Measurements from ENCODE around the gene PDRG1. TPM values are rescaled to one million over a fixed set of nuclear protein-coding genes. Genes with fewer than 3 reads are reported as not detected.

Gene PDRG1
- 13.9 and 15.8 TPM in 2 replicates for total RNA-seq

DNA sequence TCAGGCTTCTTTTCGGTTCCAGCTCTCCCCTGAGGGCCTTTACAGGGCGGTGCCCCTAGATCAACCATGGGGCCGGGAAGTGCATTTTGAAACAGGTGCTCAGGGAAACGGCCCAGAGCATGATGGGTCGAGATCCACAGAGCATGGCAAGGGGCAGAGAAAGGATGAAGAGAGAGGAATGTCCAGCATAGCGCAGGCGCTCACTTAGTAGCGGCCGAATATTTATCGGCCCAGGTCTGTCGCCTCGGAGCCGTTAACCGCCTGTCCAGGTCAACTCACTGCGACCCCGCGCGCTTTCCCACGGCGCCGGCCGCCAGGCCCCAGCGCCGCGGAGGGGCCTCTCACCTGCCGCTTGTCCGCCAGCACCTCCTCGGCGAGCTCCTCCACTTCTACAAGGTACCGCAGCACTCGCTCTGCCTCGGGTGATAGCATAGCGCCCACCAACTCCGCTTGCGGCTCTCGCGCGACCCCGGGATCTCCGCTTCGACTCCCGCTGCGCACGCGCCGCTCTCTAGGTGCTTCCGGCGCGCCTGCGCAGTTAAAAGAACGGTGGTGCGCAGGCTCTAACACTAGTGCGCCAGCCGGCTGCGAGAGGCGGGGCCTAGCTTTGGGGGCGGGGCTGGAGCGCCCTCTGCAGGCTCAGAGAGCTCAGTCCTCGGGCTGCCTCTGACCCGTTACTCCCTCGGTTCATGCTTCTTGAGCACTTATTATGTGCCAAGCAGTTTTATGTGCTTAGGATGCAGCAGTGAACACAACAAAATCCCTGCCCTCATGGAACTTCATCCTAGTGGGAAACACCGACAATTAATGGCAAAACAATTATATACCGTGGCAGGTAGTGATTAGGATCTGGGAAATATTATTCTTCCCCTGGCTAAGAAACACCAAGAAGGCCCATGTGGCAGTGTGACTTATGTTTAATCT lies at the start of gene PDRG1:
PDRG1 (minus strand) TSS at position 517 of the 924 bp plus-strand sequence; CDS start at position 432, 85 bp downstream.
- DNase-seq (ENCODE audit: extremely low read depth, low read depth, low spot score), result peak; percentile 66

DNA sequence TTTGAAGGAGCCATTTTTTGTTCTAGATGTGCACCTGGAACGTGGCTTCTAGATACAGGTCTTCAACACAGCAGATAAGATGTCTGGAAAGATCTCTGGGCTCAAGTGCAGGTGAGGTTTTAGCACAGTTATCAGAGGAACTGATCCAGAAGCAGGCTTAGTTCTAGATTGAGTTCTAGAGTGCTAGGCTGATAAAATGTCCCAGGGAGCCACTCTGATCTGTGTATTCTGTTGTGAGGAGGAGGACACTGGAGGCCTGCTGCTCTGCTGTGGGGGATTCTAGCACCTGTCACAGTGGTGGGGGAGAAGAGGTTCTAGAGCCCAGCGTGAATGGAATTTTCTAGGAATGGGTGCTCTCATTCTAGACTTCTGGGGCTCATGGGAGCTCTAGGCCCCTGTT lies 46.4 kb upstream of the PDRG1 start:
- DNase-seq (ENCODE audit: extremely low read depth, low read depth, low spot score), result no peak

DNA sequence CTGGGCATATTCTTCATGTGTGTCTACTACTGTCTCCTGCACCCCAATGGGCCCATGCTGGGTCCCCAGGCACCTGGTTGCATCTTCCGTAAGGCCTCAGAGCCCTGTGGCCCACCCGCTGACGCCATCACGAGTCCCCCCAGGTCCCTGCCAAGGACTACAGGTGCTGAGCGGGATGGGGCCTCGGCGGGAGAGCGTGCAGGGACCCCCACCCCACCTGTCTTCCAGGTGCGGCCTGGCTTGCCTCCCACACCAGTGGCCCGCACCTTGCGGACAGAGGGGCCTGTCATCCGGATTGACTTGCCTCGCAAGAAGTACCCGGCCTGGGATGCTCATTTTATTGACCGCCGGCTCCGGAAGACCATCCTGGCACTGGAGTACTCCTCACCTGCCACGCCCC lies 45.1 kb upstream of the PDRG1 start:
- DNase-seq (ENCODE audit: extremely low read depth, low read depth, low spot score), result no peak

DNA sequence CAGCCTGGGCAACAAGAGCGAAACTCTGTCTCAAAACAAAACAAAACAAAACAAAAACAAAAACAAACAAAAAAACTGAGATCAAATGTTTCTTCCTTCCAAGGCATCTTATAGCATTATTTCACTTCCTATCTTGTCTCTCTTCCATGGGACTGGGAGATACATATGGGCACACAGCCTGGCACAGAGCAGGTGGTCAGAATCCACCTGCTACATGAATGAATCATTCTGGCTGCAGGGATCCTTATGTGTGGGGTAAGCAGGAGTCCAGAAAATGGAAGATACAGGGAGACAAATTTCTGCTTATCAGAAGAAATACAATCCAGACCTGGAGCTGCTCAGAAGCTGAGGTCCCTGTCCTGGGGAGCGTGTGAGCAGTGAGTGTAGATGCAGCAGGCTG lies 40.2 kb upstream of the PDRG1 start:
- no peak for DNase-seq (ENCODE audit: extremely low read depth, low read depth, low spot score)

DNA sequence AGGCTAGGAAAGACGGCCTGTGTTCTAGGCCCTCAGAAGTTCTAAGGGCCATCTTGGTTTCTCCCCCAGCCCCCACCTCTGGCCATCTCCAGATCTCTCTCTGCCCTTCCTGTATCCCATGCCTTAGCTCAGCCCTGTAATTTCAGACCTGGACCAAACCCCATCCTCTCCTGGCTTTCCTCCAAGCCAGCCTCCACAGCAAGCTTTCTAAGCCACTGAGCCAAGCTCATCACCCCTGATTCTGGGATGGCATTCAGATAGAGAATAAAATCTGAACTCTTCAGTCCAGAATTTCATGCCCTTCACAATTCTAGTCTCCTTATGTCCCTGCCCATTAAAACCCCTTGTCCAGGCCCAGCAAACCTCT lies 39.5 kb upstream of the PDRG1 start:
- DNase-seq (ENCODE audit: extremely low read depth, low read depth, low spot score), result no peak

DNA sequence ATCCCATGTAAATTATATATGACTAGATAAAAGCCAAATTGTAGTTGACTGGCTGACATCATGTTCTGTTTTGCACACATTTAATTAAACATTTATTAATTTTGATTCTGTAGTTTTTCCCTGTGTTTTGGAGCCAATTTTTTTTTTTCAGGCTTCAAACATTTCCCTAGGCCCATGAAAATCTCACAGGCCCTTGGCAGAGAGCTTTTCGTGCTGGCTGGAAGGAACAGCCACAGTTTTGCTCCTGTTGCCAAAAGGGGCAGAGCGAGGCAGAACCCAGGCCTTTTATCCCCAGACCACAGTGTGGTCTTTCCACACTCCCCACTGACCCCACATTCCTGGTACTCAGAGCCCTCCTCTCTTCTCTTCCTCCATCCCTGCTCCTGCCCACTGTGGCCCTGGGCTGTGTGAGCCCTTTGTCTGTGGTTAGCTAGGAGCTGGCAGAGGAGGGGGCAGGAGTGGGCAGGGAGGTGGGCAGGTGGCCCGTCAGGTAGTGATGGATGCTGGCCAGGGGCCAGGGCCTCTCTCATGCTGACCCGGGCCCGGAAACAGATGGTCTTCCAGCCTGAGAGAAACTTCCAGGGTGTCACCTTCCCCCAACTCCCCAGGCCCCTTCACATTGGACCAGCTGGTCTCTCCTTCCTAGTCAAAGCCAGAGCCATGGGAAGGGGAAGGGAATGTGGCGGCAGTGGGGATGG lies 38.9 kb upstream of the PDRG1 start:
- DNase-seq (ENCODE audit: extremely low read depth, low read depth, low spot score), result no peak

DNA sequence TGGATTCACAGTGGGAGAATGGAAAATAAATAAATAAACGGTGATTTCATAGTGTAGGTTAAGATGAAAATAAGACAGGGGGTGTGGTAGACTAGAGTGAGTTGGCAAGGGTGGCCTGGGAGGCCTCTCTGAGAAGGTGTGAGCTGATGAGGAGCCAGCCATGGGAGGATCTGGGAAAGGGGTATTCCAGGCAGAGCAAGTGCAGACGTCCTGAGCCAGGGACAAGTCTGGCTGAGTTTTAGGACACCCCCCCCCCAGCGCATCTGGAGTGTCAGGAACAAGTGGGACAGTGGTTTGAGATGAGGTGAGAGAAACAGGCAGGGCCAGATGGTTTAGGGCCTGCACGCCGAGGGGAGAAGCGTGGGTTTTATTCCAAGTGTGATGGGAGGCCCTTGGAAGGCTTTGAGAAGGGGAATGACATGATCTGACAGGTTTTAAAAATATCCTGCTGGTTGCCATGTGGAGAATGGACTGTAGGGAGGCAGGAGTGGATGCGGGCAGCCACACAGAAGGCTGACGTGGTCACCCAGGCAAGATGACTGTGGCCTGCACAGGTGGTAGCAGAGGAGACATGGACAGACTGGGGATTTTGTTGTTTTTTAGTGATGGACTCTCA lies 37.3 kb upstream of the PDRG1 start:
- no peak for DNase-seq (ENCODE audit: extremely low read depth, low read depth, low spot score)

DNA sequence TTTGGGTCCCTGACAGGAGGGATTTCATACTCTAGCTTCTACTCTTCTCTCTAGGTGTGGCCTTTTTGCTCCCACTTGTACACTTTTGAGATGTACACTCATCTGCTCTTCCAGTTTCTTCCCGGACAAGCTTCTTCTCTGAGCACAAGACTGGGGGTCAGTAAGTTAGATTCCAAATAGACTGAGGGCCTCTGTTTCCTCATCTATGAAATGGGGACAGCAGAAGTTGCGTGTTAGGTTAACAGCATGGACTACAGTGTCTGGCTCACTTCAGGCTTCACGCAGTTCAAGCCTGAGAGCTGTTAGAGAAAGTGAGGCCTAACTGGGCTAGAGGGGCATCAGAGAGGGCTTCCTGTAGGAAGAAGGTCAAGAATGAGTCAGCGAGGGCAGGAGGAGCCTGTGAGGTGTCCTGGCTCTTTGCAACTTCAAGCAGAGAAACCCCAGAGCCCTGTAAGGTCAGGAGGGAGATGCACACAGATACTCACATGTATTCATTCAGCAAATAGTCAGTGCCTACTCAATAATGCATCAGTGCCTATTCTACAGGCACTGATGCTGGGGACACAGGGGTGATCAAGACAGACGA lies 36.7 kb upstream of the PDRG1 start:
- DNase-seq (ENCODE audit: extremely low read depth, low read depth, low spot score), result no peak

DNA sequence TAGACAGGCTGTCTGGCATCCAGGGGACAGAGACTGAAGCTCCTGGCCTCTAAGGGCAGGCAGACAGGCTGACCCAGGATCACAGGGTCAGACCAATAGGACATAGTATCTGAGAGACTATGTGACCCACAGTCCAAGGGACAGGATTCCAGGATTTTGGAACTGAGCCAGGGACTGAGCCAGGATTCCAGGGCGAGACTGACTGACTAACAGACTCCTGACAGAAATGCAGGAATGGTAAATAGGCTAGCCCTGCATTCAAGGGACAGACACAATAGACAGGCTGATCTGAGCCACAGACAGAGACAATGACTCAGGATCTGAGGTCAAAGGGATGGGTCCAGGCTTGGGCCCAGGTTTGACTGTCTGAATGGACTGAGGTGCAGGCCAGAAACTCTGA lies 35.9 kb upstream of the PDRG1 start:
- DNase-seq (ENCODE audit: extremely low read depth, low read depth, low spot score), result no peak

DNA sequence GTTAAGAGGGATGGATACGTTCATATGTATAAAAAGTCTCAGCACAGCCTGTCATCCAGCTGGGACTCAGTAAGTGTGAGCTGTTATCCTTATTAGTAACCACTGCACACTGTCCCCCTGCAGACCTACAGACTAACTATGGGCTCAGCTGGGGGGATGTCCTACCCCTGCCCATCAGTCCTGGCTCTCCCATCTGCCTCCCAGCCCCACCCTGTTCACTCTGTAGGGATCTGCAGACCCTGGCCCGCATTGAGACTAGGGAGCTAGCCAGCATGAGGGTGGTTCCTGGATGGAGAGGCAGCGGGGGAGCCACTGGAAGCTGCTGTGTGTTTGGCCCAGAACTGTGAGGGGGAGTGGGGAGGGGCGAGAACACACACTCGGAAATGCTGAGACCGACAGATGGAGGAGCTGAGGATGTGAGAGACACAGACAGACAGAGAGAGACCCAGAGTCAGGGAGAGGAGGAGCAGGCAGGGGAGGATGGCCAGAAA lies 33.2 kb upstream of the PDRG1 start:
- DNase-seq (ENCODE audit: extremely low read depth, low read depth, low spot score), result no peak

DNA sequence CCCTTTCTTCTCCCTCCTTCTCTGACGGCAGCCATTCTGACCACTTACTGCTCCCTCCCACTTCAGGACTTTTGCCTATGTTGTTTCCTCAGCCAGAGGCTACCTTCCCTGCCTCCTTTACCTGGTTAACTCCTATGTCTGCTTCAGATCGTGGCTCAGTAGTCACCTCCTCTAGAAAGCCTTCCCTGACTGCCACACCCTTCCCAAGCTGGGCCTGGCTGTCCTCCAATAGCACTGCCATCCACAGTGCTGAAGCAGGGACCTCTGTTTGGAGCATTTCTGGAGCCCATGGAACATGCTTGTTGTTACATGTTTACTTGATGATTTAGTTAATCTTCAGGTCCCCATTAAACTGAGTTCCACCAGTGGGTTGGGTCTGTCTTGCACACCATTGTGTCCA lies 29.9 kb upstream of the PDRG1 start:
- DNase-seq (ENCODE audit: extremely low read depth, low read depth, low spot score), result no peak

DNA sequence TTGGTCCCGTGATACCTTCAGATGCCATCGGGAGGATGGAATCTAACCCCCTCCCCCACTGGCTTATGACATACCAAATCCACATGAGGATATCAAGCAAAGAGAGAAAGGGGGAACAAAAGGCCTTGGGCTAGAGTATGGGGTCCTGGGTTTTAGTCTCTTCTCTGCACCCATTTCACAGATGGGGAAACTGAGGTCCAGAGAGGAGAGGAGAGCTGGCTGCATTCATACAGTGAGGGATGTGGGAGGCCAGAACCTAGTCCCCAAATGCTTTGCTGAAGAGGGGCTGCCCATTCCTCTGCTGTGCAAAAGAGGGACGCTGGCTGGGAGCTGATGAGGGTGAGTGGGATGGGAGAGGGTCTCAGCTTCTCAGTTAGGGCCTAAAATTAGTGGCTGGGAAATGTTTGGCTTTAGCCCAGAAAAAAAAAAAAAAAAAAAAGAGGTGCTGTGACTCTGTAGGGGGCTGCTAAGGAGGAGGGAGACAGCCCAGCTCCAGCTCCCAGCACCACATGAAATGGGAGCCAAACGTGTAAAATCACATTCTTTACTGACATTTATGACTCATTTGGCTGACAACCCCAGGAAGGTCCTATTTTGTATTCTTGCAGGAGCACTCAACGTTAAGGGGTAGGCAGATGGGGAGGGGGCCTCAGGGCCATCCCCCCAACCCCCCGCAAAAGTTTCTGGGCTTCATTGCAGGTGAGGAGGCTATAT lies 28.0 kb upstream of the PDRG1 start:
- DNase-seq (ENCODE audit: extremely low read depth, low read depth, low spot score), result no peak

DNA sequence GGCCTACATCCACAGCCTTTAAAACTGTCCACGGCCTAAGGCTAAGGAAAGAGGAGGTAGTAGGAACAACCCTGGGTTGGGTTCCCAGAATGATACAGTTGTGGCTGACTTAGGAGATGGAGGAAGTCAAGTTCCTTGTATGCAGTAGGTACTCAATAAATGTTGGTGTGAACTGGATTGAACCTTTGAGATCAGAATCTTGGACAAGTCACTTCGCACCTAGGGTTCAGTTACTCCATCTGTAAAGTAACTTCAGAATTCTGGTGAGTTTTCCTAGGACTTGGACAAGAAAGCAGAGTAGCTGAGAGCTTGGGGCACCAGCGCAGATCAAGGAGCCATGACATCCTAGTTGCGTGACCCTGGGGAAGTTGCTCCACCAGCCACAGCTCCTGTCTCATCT lies 25.2 kb upstream of the PDRG1 start:
- DNase-seq (ENCODE audit: extremely low read depth, low read depth, low spot score), result no peak

DNA sequence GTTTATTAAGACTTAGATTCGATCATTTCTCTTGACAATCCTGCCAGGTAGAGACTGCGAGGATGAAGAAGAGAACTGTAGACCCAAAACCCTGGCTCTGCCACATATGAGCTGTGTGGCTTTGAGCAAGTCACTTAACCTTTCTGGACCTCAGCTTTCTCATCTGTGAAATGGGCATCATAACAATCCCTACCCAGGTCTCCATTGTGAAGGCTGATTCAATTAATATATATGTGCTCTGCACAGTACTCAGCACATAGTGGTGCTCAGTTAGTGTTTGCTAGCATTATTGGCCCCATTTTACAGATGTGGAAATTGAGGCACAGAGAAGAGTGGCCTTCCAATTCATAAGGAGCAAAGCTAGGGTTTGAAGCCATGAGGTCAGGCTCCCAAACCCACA lies 24.0 kb upstream of the PDRG1 start:
- no peak for DNase-seq (ENCODE audit: extremely low read depth, low read depth, low spot score)

DNA sequence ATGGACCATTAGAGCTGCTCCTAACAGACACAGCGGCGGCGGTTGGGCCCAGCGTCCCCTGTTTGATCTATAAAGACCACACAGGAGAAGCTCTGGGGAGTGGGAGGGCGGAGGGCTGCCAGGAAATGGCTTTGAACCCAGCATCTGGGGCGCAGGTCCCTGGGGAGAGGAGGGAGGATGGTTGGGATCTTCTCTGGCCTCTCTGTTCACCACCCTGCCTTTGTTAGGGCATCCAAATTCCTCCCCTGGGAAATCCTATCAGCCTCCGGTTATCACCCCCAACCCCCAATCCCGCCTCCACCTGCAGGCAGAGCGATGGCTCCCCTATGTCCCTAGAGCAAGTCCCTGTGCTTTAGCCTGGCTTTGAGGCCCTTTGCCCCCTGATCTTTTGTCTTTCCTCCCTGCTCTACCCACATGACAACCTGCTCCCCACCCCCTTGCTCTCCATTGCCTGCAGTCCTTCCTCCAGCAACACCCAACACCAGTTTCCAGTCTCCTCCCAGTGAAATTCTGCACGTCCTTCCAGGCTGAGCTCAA lies 23.2 kb upstream of the PDRG1 start:
- DNase-seq (ENCODE audit: extremely low read depth, low read depth, low spot score), result no peak

DNA sequence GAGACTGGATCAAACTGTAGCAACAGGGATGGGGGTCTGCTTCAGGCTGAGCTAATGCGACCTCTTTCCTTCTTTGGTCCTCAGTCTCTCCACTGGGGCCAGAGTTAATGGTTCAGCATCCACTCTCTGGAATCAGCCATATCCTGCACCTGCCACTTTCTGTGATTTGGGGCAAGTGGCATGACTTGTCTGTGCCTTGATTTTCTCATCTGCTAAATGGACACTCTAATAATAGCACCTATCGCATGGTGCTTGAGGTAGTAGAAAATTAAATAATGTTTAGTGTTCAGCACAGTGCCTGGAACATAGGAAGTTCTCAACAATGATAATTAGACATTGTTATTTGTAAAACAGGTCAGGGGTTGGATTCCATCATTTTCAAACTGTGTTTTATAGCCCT lies 22.4 kb upstream of the PDRG1 start:
- DNase-seq (ENCODE audit: extremely low read depth, low read depth, low spot score), result no peak

DNA sequence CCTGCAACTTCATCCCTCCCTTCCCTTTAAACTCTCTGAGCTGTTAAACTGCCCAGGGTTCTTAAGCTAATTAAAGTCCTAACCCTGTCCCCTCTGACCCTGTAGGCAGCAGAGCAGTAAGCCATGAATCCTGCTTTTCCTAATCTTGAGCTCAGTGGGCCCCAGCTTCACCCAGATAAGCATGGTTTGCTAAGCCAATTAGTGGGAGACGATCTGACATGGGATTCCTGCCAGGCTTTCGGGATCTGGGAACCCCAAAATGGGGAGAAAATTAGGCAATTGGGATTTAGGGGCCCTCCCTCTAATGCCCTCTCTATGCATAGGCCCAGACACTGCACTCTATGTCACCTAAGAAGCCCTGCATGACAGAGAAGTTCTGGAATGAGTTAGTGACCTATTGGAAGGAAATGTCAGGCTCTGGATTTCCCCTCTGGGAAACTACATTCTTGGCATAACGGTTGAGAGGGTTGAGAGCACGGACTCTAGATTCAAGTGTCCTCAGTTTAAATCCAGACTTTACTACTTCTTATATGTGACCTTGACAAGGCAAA lies 20.7 kb upstream of the PDRG1 start:
- no peak for DNase-seq (ENCODE audit: extremely low read depth, low read depth, low spot score)

DNA sequence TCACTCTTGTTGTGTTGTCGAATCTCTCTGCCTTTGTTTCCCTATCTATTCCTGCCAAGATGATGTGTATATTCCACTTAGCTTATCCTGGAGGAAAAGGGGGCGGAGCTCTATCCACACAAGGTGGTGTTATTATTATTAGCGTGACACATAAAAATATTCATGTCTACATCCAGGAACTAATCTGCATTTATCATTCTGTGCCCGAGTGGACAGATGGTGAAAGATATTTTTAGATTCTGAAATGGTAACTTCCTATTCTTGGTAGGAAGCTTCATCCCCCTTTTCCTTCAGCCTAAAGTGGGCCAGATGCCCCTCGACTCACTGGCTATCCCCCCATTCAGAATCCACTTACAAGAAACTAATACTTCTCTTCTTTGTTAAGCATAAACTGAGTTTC lies 18.1 kb upstream of the PDRG1 start:
- DNase-seq (ENCODE audit: extremely low read depth, low read depth, low spot score), result no peak

DNA sequence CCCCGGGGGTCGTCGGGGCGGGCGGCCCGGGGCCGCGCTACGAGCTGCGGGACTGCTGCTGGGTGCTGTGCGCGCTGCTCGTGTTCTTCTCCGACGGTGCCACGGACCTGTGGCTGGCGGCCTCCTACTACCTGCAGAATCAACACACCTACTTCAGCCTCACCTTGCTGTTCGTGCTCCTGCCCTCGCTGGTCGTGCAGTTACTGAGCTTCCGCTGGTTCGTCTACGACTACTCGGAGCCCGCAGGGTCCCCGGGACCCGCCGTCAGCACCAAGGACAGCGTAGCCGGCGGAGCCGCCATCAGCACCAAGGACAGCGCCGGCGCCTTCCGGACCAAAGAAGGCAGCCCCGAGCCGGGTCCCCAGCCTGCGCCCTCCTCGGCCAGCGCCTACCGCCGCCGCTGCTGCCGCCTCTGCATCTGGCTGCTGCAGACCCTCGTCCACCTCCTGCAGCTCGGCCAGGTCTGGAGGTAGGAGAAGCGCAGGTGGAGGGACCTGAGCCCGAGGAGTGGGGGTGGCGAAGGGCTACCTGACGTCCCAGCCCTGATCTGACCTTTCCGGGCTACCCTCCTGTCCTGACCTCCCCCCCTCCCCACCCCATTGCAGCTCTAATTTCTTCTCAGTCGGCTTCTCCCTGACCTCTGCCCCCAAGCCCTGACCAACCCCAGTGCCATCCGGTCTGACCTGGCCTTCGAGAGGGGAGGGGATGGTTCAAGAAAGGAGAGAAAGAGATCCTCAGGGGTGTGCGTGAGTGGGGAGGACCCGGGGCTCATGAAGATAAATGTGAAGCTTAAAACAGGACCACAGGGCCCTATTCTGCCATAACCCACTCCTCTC lies 16.7 kb upstream of the PDRG1 start:
- no peak for DNase-seq (ENCODE audit: extremely low read depth, low read depth, low spot score)

Measured in glomerular endothelial cell (primary cell).